Measurements from ENCODE around the gene PIGR. TPM values are rescaled to one million over a fixed set of nuclear protein-coding genes. Genes with fewer than 3 reads are reported as not detected.

The PIGR gene
- polyA plus RNA-seq, 1 donor (not counting 4 experiments of a cell fraction or from before 2014, with no cell fraction given) = 0.01 TPM

DNA sequence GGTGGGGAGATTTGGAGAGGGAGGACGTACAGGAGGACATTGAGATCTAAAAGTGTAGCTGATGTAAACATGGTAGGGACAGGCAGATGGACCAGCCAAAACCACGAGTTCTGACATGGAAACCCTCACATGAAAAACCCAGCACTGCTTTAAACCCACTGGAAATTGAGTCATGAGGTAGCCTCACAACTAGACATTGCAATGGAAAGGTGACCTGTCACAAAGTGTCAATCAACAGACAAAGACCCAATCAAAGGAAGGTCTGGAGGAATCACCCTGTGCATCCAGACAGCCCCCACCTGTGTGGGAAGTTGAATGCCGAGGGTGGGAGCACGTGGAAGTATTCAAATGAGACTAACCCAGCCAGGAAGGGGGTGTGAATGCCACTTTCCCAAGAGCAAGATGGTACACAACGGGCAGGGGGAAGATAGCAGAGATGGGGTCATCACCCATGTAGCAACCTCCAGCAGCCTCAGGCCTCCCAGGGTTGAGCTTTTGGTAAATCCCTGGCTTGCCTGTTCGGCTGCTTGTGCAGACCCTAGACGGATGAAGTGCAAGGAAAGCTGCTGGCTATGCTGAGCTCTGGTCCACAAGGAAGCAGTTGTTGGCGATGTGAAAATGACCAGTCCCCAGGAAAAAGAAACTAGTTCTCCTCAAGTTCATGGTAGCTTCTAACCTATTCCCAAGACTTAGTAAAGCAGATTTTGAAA lies 30.1 kb downstream of the PIGR start:
- dilution Hi-C loops (cut with MboI; ENCODE audit: extremely low pct_ligation_motif_present, low sequenced_read_pairs) = no loop called here

DNA sequence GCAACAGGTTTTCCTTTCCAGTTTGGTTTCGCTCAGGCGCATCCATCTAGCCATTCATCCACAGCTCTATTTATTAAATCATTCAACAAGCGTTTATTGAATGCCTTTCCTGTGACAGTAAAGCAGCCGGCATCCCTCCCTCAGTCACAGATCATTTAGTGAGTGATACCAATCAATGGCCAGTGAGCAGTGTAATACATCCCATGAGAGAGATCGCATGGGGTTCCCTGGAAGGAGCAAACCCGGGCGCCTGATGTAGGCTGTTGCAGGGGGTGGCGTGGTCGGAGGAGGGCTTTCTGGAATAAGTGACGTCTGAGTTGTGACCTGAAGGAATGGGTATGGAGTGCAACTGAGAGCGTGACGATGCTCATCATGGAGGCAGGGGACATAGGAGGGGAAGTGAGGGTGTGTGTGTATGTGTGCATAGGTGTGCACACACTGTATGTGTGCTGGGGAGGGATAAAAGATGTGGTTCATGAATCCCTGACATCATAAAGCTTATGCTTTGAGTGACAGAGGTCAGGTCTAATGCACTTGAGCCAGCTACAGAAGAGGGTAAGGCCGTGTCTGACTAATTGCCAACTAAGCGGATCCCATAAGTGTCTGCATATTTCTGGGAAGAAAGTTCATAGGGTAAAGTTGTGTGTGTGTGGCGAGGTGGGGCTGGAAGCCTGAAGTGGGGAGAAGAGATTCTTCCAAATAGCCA lies 31.1 kb downstream of the PIGR start:
- TF ChIP-seq, protein P1, sequence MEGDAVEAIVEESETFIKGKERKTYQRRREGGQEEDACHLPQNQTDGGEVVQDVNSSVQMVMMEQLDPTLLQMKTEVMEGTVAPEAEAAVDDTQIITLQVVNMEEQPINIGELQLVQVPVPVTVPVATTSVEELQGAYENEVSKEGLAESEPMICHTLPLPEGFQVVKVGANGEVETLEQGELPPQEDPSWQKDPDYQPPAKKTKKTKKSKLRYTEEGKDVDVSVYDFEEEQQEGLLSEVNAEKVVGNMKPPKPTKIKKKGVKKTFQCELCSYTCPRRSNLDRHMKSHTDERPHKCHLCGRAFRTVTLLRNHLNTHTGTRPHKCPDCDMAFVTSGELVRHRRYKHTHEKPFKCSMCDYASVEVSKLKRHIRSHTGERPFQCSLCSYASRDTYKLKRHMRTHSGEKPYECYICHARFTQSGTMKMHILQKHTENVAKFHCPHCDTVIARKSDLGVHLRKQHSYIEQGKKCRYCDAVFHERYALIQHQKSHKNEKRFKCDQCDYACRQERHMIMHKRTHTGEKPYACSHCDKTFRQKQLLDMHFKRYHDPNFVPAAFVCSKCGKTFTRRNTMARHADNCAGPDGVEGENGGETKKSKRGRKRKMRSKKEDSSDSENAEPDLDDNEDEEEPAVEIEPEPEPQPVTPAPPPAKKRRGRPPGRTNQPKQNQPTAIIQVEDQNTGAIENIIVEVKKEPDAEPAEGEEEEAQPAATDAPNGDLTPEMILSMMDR (optimal IDR thresholded peaks at IDR 0.05 in 1 of 3, IDR thresholded peaks at IDR 0.05 in 1 of 3, conservative IDR thresholded peaks at IDR 0.05 in 1 of 3; ENCODE audit: extremely low read depth in 1 of 3, insufficient read depth in 2 of 3, low read length in 3 of 3) = no peak
- TF ChIP-seq EZH2 (IDR thresholded peaks at IDR 0.05; ENCODE audit: low read length) = no peak
- H4K20me1 ChIP-seq (ENCODE audit: control insufficient read depth, extremely low read depth, insufficient read depth, low read length) = no peaks in the 10 kb centered on the region
- H3K27me3 ChIP-seq (ENCODE audit: control insufficient read depth, extremely low read depth, insufficient read depth, low read length) = no peaks in the 10 kb centered on the region
- FAIRE-seq (no peak), DNase-seq (ENCODE audit: low read depth, low spot score) (no peak)
- no peak overlapping the region for H3K27ac ChIP-seq (ENCODE audit: control insufficient read depth, insufficient read depth, low read length)
- H3K9ac ChIP-seq (ENCODE audit: control insufficient read depth, extremely low read depth, insufficient read depth, low read length) = no peak overlapping the region
- dilution Hi-C loops (cut with MboI; ENCODE audit: extremely low pct_ligation_motif_present, low sequenced_read_pairs) = no loop called here
- no peak overlapping the region for H3K4me3 ChIP-seq (ENCODE audit: control insufficient read depth in 2 of 3, extremely low read depth in 1 of 3, insufficient read depth in 2 of 3, low read depth in 1 of 3, low read length in 3 of 3)
- no peak overlapping the region for H2AFZ ChIP-seq (ENCODE audit: control insufficient read depth, low read length)
- no peak overlapping the region for H3K4me2 ChIP-seq (ENCODE audit: control insufficient read depth, extremely low read depth, insufficient read depth, low read depth, low read length)
- H3K9me3 ChIP-seq (ENCODE audit: control insufficient read depth, low read depth, low read length) = no peaks in the 10 kb centered on the region
- H3K36me3 ChIP-seq (ENCODE audit: control insufficient read depth in 2 of 2, extremely low read depth in 1 of 2, insufficient read depth in 2 of 2, low read length in 2 of 2) = no peaks in the 10 kb centered on the region
- H3K79me2 ChIP-seq (ENCODE audit: control insufficient read depth, insufficient read depth, low read length) = no peaks in the 10 kb centered on the region
- peaks cover 8% of the 10 kb centered on the region for H3K4me1 ChIP-seq (ENCODE audit: control insufficient read depth, extremely low read depth, insufficient read depth, low read length)
- no peaks in the 10 kb centered on the region for H3K9me1 ChIP-seq (ENCODE audit: control insufficient read depth, extremely low read depth, insufficient read depth, low read length)

More for the DNA sequence above, 30.1 kb downstream of the PIGR start:
- no peaks in the 10 kb centered on the region for H3K79me2 ChIP-seq (ENCODE audit: control insufficient read depth, insufficient read depth, low read length)
- H3K4me3 ChIP-seq (ENCODE audit: control insufficient read depth in 2 of 3, extremely low read depth in 1 of 3, insufficient read depth in 2 of 3, low read depth in 1 of 3, low read length in 3 of 3) = no peak overlapping the region
- no peaks in the 10 kb centered on the region for H3K4me1 ChIP-seq (ENCODE audit: control insufficient read depth, extremely low read depth, insufficient read depth, low read length)
- H3K9me1 ChIP-seq (ENCODE audit: control insufficient read depth, extremely low read depth, insufficient read depth, low read length) = no peaks in the 10 kb centered on the region
- H3K9me3 ChIP-seq (ENCODE audit: control insufficient read depth, low read depth, low read length) = no peaks in the 10 kb centered on the region
- no peak overlapping the region for H2AFZ ChIP-seq (ENCODE audit: control insufficient read depth, low read length)
- no peaks in the 10 kb centered on the region for H3K36me3 ChIP-seq (ENCODE audit: control insufficient read depth in 2 of 2, extremely low read depth in 1 of 2, insufficient read depth in 2 of 2, low read length in 2 of 2)
- H3K27ac ChIP-seq (ENCODE audit: control insufficient read depth, insufficient read depth, low read length) = no peak overlapping the region
- H4K20me1 ChIP-seq (ENCODE audit: control insufficient read depth, extremely low read depth, insufficient read depth, low read length) = no peaks in the 10 kb centered on the region
- FAIRE-seq = no peak
- H3K27me3 ChIP-seq (ENCODE audit: control insufficient read depth, extremely low read depth, insufficient read depth, low read length) = no peaks in the 10 kb centered on the region
- H3K4me2 ChIP-seq (ENCODE audit: control insufficient read depth, extremely low read depth, insufficient read depth, low read depth, low read length) = no peak overlapping the region
- DNase-seq (ENCODE audit: low read depth, low spot score) = no peak
- no peak overlapping the region for H3K9ac ChIP-seq (ENCODE audit: control insufficient read depth, extremely low read depth, insufficient read depth, low read length)
- no peak for TF ChIP-seq EZH2 (IDR thresholded peaks at IDR 0.05; ENCODE audit: low read length)

Data from keratinocyte (primary cell).